Measurements from ENCODE around the gene DOC2B.

GRCh38 chr17:189444-189843 is 8.0 kb upstream of the DOC2B start:
- no peak for TF ChIP-seq CTCF (conservative IDR thresholded peaks at IDR 0.05; ENCODE audit: low read depth, low read length)
- TF ChIP-seq EZH2 (IDR thresholded peaks at IDR 0.05; ENCODE audit: borderline replicate concordance, low read depth, low read length, poor library complexity, severe bottlenecking): no peak
